Retinal pigment epithelial cell (primary cell): Measurements from ENCODE around the gene DNAAF9.

Source experiments
- DNase-seq: peaks from one replicate; pipeline ENCODE4 v3.0.0-alpha.2; 2010; ENCODE audit warnings: low read depth
- H3K4me3 ChIP-seq: 2 replicates; pipeline ENCODE4 v1.5.1; 2011; ENCODE audit warnings: mild to moderate bottlenecking, low read length, control low read depth, moderate library complexity
- CTCF ChIP-seq: conservative IDR thresholded peaks from 2 replicates; pipeline ENCODE4 v1.5.1; 2011; ENCODE audit warnings: low read depth, low read length, control low read depth, inconsistent platforms

Gene DNAAF9

GRCh38 chr20:3404402-3404801 lies 3.1 kb downstream of the DNAAF9 start:
- TF ChIP-seq CTCF = no peak
- DNase-seq = no peak

DNA sequence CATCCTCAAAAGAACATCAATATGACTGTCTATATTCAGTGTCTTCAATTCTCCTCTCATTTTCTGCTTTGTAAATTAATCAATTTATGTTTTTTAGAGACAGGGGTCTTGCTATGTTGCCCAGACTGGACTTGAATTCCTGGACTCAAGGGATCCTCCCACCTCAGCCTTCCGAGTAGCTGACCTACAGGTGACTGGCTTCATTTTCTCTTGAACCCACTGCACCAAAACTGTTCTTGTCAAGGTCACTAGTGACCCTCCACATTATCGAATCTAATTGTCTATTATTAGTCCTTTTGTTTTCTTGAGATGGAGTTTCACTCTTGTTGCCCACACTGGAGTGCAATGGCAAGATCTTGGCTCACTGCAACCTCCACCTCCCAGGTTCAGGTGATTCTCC lies 3.7 kb downstream of the DNAAF9 start:
- no peak for TF ChIP-seq CTCF
- no peak overlapping the region for H3K4me3 ChIP-seq
- no peak for DNase-seq

More at GRCh38 chr20:3404402-3404801, 3.1 kb downstream of the DNAAF9 start:
- H3K4me3 ChIP-seq = no peak overlapping the region

GRCh38 chr20:3402453-3402852 lies 5.0 kb downstream of the DNAAF9 start:
- DNase-seq = no peak
- H3K4me3 ChIP-seq = no peak overlapping the region
- no peak for TF ChIP-seq CTCF

- no peak overlapping the region for H3K4me3 ChIP-seq
- DNase-seq = no peak
- TF ChIP-seq CTCF = no peak
These were observed 7.0 kb downstream of the DNAAF9 start for GRCh38 chr20:3400260-3401155.

DNA sequence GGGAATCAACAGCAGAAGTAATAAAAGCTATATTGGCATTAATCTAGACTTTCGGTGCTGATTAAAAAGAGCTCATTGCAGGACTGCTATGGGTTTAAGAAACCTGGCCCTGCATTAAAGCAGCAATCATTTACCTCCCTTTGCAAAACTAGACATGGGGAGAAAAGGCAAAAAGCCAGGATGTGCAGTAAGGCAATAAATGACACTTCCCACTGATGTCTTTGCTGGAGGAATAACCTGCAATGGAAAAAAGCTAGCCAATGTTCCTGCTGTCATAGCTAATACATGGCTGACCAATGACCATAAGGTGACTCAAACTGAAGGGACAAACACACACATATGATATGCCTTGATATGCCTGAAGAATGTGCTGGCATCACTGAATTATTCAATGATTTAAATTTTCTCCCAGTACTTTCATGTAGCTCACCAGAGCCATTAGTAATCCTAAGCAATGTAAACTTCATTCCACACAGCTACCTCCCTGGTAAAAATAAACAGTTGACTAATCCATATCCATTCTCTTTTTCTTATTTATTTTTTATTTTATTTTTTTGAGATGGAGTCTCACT lies 8.7 kb downstream of the DNAAF9 start:
- no peak overlapping the region for H3K4me3 ChIP-seq
- no peak for DNase-seq
- no peak for TF ChIP-seq CTCF

DNA sequence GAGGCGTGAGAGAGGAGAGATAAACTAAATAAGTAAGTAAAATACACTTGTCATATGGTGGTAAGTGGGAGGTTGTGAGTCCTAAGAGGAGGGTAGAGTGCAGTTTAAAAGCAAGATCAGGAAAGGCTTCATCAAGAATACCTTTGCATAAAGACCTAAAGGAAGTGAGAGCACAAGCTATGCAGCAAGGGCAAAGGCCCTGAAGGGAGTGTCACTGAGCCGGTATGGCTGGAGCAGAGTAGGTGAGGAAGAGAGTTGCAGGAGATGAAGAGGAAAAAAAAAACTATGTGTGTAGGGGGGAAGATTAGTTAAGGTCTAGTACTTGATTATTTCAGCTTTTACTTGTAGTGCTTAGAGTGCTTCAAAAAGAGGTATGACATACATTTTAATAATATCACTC lies 11.0 kb downstream of the DNAAF9 start:
- no peak for TF ChIP-seq CTCF
- DNase-seq = no peak
- no peak overlapping the region for H3K4me3 ChIP-seq

GRCh38 chr20:3392756-3393155 lies 14.7 kb downstream of the DNAAF9 start:
- no peak for DNase-seq
- no peak for TF ChIP-seq CTCF
- no peak overlapping the region for H3K4me3 ChIP-seq
